RWPE1 (cell line): ENCODE data around the gene CCND1.

ENCODE experiments used
- CTCF ChIA-PET: fragments of 350-600 bp; sonication (Branson Sonifier 250); formaldehyde crosslinking; extraction: SDS; loops from one replicate; lab custom pipeline; 2021; lab: Yijun Ruan, JAX
- POLR2A ChIA-PET: fragments of 400-600 bp; formaldehyde crosslinking; extraction: SDS; loops from one replicate; lab custom pipeline; 2020; ENCODE audit warnings: antibody characterized with exemption; ENCODE audit not compliant: low non-redundant PET; lab: Yijun Ruan, JAX
- DNase-seq: peaks from one replicate; pipeline ENCODE4 v3.0.0; 2012; ENCODE audit warnings: low spot score
- H3K27ac ChIP-seq: fragments of 450-650 bp; 2 replicates; pipeline ENCODE4 v1.5.1; 2017
- TF ChIP-seq, protein P1 (sequence below): fragments of 450-650 bp; conservative IDR thresholded peaks from 2 replicates; pipeline ENCODE4 v1.5.1; 2017; ENCODE audit warnings: low read depth, mild to moderate bottlenecking

The CCND1 gene

DNA sequence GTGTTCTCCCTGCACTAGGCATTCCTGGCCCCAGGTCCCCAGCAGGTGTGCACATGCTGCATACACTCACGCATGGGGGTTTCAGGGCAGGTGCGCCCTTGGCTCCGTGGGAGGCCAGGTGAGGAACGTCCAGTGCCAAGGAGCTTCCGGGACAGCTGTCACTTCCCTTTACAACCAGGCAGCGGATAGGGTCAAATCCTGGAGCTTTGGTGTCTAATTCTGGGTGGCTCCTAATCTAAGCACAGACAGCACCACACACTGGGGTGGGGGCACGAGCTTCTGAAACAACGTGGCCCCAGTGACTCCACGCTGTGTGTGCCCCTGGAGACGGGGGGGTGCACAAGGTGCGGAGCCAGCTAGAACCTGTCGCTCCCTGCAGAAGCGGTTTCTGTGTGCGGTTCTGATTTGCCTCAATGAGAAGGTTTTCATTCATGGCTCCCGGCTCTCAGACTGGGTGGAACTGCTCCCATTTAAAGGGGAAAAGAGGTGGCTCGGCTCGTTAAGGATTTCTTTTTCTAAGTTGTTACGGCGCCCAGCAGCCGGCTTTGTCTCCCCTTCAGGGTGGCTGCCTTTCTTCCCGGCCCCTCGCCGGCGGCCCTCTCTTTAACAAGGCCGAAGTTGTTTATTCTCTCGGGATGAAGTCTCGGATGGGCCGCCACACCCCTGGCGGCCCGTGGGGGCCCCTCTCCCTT is 5.0 kb downstream of the CCND1 start:
- TF ChIP-seq, protein P1, sequence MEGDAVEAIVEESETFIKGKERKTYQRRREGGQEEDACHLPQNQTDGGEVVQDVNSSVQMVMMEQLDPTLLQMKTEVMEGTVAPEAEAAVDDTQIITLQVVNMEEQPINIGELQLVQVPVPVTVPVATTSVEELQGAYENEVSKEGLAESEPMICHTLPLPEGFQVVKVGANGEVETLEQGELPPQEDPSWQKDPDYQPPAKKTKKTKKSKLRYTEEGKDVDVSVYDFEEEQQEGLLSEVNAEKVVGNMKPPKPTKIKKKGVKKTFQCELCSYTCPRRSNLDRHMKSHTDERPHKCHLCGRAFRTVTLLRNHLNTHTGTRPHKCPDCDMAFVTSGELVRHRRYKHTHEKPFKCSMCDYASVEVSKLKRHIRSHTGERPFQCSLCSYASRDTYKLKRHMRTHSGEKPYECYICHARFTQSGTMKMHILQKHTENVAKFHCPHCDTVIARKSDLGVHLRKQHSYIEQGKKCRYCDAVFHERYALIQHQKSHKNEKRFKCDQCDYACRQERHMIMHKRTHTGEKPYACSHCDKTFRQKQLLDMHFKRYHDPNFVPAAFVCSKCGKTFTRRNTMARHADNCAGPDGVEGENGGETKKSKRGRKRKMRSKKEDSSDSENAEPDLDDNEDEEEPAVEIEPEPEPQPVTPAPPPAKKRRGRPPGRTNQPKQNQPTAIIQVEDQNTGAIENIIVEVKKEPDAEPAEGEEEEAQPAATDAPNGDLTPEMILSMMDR, result no peak
- POLR2A ChIA-PET, result no interaction called here
- H3K27ac ChIP-seq, result peak overlapping the region; percentile 87
- CTCF ChIA-PET, result interaction anchor here (1.2 to 5.1 kb wide), 2 partner anchors 24 to 544 kb away, joined by 3 to 69 read pairs; no protein-coding TSS in a partner anchor
- DNase-seq, result no peak

DNA sequence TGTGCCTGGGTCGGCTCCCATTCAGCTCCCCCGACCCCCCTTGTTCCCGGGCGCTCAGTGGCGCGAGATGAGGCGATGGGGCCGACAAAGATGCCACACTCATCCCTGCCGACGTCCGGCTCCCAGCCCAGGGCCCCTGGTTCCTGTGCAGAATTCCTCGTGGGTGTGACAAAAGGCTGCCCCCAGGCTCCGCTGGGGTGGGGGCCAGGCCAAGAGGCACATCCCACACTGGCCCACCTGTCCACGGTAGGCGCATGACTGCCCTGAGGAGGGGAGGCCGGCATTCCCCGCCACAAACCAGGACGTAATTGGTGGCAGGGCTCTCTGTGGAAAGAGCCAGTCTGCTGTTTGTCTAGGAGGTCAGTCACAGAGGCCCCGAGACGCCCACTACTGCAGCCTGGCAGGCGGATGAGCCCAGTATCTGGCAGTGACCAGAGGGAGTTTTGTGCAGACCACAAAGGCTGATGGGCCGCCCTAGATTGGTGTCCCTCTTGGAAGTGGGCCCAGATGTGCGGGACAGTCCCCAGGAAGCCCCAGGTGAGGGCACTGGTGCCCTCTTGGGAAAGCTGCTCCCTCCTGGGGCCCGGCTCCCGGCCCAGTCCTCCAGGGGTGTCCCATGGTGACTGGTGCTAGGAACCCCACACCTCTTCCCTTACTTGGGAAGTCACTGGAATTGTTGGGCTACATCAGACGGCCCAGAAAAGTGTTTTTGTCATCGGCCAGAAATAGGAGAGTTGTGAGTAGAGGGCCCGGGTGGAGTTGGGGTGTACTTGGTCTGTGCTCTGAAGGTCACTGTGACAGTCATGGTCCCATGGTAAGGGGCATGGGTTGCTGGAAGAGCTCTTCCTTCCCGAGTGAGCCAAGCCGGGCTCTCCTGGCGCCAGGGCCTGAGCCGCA is 5.8 kb downstream of the CCND1 start:
- TF ChIP-seq, protein P1, result no peak
- POLR2A ChIA-PET, result no interaction called here
- DNase-seq, result no peak
- H3K27ac ChIP-seq, result peak overlapping the region; percentile 87
- CTCF ChIA-PET, result interaction anchor here (1.2 to 5.1 kb wide), 2 partner anchors 23 to 545 kb away, joined by 3 to 69 read pairs; no protein-coding TSS in a partner anchor

- ChIA-PET POLR2A (no interaction called here), CTCF (interaction anchor here (5.1 kb wide), 1 partner anchor 546 kb away, joined by 69 read pairs; no protein-coding TSS in a partner anchor)
- no peak for DNase-seq
- H3K27ac ChIP-seq, result peak overlapping the region; percentile 87
- TF ChIP-seq, protein P1, result no peak
Observed at GRCh38 chr11:69647390-69647748, 6.4 kb downstream of the CCND1 start.

DNA sequence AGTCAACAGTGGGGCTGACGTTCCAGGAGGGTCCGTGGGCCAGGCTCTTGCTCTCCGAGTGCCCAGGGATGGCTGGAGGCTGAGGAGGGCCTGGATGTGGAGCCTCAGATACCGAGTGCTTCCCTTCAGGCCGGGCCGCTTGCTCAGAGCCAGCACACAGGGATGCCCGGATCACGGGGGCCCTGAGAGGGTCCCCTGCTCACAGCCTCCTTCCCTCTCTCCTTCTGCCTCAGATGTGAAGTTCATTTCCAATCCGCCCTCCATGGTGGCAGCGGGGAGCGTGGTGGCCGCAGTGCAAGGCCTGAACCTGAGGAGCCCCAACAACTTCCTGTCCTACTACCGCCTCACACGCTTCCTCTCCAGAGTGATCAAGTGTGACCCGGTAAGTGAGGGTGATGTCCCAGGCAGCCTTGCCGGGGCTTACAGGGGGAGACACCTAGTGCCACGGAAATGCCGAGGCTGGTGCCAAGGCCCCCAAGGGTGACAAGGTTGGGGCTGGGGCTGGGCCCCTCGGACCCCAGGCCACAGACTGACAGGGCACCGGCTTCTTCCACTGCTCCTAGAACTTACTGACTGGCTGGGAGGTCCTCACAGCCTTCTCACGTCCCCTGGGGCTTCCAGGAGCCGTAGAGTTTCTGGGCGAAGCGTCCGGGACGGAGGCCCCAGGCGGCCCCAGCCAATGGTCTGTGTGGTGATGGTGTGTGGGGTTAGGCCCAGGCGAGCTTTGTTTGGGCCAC is 7.0 kb downstream of the CCND1 start:
- DNase-seq, result no peak
- peak overlapping the region; percentile 87 for H3K27ac ChIP-seq
- CTCF ChIA-PET, result no interaction called here
- POLR2A ChIA-PET, result no interaction called here
- TF ChIP-seq, protein P1, result no peak

GRCh38 chr11:69648679-69649575 is 8.0 kb downstream of the CCND1 start:
- ChIA-PET CTCF (interaction anchor here (0.6 to 1.3 kb wide), 2 partner anchors 548 kb away, joined by 4 to 5 read pairs; no protein-coding TSS in a partner anchor), POLR2A (no interaction called here)
- DNase-seq, result no peak

More at GRCh38 chr11:69648679-69649575, 8.0 kb downstream of the CCND1 start:
- TF ChIP-seq, protein P1, result no peak
- peak overlapping the region; percentile 87 for H3K27ac ChIP-seq
